Activated T-cell treated with anti-CD3 and anti-CD28 coated beads for 24 hours (primary cell): Measurements from ENCODE around the gene MYMK.
A peak's percentile ranks its signal among the peaks of the same experiment; 100 is the strongest.

Experiments
- DNase-seq: peaks from one replicate; pipeline ENCODE4 v3.0.0-alpha.2; 2020; ENCODE audit warnings: low read depth

The MYMK gene

DNA sequence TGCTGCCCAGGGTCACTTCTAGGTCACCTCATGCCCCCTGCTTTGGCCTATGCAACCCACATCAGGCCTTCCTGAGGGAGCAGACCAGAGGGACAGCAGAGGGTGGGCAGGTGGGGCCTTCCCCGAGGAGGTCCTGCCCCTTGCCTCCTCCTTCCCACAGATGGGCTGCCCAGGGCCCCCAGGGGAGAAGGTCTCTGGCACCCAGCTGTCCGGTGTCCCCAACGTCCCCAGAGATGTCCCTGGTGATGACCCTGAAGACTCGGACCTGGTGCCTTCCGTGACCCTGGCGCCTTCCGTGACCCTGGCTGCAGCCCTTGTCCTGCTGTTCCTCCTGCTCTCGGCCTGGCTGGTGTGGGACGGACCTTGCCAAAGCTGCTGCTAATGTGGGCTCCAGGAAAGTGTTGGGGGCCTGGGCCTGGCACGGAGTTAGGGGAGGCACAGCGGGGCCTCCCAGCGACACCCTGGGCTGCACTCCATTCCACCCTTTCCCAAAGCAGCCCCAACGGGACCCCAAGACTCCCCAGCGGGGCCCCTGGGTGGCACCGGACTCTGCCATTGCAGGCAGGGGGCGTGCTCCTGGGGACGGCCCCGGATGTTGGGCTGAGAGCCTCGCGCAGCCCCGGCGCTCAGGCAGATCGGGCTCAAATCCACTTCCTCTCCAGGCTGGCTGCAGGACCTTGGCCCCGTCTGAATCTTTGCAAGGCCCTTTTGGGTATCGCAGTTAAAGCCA, 39.1 kb downstream of the MYMK start:
- DNase-seq: no peak

DNA sequence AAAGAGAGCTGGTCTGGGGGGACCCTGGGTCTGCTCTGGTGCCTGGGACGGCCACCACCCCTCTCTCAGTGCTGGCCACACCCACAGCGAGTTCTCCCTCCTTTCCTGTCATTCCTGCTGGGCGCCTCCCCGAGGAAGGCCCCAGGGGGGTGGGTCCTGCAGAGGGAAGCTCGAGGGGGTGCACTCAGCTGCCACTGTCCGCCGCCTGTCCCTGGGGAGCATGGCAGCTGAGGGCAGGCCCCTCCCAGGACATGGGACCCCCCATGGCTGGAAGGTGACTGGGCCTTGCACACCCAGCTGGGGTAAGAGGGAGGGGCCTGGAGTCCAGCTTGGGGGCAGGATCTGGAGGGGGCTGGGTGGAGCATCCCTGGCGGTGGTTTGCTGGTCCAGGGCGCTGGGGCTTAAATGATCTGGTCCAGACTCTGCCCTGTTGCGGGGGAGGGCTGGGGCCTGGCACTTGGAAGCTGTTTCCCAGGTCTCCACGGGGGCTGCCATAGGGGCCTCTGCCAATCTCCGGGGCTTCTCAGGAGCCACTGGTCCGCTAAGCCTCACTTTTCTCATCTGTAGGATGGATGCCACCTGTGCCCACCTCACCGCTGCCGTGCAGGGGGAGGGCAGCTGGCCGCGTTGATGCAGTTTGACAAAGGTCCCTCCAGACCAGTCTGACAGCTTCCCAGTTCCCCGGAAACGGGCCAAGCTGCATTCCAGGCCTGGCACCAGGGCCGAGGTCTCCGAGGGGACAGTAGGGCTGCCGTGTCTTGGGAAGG, 39.9 kb downstream of the MYMK start:
- DNase-seq: no peak

DNA sequence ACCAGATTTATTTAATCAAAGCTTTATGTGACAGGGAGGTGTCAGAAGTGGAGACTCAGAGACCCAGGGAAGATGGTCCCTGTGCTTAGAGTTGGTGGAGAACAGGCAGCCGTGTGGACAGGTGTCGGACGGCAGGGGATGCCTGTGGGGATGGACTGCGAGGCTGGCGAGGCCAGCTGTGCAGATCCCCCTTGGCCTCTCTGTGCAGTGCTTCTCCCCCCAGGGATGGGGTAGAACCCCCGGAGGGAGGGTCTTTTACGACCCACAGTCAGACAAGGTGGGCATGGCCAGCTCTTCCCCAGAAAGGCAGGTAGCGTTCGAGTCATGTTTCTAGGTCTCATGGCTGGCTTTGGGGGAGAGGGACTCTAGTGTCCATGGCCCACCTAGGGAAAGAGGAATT, 41.1 kb downstream of the MYMK start:
- no peak for DNase-seq

DNA sequence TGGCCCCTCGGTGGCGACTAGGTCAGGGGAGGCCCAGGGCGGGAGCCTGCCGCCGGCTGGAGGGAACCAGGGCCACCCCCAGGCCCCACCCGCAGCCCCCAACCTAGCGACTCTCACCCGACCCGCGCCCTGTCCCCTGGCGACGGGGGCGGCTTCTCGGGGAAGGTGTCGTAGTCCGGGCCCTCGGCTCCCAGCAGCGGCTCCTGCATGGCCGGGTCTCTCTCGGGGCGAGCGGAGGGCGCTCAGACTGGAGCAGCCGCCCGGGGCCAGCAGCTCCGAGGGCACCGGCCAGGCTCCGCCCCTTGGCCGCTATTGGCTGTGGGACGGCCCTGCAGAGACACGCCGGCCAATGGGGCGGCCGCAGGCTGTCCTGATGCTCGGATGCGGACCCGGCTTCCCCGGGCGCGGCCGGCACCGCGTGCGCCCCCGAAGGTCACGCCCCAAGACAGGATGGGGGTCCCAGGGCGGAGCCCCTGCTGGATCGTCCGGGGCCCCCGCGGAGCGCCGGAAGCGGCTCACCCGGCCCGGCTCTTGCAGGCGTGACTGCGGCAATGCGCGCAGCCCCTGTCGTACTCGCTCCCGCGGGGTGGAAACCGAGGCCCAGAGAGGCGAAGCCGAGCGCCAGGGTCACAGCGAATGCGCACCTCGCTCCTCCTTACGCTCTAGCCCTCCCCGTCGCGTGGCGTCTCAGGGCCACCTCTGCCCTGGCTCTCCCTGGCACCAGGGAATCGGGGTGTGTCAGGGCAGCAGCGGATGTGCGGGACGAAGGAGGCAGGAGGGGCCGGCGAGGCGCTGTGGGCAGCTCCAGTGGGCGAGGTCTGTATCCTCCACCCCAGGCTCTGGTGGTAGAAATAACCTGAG, 45.7 kb downstream of the MYMK start, which contains the start of gene SLC2A6:
Gene SLC2A6 (minus strand): TSS at position 249 of the 861 bp plus-strand sequence. CDS start 40 bp downstream, at position 209.
- DNase-seq: peak; percentile 77

DNA sequence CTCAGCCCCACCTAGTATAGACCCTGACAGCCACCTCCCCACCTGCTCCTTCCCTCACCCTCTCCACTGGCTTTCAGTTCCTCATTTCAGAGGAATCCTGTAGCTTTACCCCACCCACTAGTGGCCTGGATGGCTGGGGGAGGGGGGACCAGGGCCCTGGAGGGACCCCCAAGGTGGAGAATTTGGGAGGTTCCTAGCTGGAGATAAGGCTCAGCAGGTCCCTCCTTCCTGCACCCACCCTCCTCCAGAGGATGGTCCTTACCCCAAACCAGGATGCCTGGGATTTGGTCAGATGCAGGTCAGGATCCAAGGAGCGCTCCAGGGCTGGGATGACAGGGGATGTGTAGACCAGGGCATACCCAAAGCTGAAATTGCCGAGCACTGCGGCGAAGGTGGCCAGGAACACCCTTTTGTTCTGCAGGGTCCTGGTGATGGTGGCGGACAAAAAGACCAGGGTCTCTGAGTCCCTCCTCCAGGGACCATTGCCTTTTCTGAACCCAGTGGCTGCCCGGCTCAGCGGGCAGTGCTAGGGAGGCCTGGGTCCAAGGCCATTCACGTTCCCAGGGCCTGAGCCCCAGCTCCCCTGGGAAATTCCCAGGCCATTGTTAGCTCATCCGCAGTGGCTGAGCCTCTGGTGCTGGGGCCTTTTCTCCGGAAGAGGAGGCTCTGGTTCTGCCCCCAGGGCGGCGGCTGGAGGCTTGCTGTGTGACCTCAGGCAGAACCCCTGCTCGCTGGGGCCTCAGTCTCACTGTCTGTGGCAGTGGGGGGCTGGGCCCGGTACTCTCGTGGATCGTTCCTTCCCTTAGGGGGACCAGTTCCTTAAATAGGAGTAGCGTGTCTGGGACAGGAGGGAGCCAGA, 46.5 kb downstream of the MYMK start:
- DNase-seq: no peak

DNA sequence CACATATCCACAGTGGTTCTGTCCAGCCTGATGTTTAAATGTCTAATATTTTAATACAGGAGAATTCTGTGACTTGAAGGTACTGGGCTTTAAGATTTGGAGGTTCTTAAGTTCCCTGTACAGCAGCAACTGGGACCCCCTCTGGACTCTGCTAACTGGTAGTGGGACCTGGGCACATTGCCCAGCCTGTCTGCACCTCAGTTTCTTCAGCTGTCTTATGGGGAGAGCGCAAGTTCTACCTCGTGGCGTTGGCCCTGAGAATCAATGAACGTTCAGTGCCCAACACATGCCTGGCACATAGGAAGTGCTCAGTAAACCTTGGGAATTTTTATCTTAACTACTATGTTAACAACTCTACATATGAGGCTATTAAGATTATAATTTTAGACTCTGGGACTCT, 47.3 kb downstream of the MYMK start:
- no peak for DNase-seq

DNA sequence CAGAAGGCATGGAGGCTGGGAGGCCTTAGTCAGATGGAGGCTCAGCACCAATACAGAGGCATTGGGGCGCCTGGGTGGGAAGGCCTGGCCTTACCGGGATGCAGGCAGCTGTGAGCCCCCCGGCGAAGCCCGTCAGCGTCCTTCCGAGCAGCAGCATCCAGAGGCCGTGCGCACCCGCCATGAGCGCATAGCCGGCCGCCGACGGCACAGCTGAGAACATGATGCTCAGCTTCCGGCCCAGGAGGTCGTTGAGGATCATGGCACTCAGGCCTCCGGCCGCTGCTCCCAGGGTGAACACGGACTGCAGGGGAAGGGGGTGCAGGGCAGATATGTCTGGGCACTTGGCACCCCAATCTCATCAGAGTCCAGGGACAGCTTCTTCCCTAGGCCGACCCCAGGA, 47.8 kb downstream of the MYMK start:
- DNase-seq: no peak

DNA sequence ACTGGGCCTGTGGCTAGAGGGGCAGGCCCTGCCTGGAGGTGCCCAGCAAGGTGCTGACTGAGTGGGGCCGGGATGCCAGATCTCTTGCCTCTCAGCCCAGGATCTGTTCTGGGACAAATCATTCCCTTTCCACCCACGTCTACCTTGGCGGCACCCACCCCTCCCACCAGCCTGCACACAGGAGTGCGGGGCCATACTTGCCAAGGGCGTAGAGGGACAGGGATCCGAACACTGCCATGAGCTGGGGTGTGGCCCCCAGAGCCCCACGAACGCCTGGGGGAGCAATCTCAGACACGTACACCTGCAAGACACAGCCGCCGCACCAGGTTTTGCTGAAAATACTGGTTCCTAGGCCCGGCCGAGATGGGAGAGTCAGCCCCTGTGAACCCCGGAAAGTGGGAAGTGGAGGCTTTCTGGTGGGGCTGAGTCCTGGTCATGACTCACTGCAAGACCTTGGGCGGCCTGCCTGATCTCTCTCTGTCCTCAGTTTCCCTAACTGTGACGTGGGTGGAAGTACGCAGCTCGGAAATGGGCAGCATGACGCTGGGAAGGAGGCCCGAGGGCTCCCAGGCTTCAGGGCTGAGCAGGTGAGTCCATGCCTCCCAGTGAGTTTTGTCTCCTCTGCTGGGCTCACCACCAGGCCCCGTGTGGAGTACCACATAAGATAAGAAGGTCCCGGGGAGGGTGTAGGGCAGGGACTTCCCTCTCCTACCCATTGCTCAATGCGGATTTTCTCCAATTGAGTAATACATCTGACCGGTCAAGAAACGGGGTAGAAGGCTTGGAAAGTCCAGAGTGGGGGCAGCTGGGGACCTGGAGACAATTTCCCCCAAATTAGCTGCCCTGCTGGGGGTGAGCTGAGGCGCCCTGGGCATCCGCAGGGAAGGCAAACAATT, 48.5 kb downstream of the MYMK start:
- no peak for DNase-seq

DNA sequence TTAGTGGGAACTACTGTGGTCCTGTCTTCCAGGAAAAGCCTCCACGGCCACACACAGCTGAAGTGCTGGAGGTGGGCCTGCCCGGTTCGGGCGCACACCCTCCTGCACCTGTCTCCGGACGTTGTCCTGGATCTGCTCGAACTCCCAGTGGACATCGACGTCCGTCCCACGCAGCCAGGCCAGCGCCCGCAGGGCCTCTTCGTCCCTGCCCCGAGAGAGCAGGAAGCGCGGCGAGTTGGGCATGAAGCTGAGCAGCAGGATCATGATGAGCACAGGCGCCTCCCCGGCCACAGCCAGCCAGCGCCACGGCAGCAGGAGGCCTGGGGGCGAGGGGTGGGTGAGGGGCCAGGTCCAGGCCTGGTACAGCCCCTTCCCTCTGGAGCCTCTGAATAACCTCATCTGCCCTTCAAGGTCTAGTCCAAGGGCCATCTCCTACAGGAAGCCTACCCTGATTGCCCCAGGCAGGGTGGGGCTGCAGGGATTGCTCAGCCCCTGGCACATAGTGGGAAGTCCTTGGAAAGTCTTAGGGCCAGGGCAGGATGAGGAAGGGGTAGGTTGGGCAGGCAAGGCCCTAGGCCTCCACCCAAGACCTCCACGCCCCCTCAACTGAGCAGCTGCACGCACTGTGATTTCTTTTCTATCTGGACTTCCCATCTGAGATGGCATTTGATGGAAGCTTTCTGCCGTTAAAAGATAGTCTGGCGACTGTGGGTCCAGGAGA, 49.3 kb downstream of the MYMK start:
- DNase-seq: no peak

DNA sequence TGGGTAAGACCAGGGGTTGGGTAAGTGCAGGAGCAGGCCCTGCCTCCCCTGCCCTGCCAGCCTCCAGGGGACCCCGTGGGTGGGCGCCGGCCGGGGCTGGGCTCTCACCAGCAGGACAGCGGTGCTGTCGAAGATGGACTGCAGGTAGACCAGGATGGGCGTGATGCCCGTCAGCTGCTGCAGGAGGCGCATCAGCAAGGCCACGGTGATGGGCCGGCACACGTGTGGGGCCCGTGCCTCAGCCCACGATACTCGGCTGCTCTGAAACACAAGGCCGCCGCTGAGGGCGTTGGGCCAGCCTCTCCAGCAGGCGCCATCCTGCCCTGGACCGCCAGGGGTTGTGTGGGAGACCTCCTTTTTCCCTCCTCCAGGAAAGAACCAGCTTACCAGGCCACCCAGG, 49.9 kb downstream of the MYMK start:
- DNase-seq: no peak

DNA sequence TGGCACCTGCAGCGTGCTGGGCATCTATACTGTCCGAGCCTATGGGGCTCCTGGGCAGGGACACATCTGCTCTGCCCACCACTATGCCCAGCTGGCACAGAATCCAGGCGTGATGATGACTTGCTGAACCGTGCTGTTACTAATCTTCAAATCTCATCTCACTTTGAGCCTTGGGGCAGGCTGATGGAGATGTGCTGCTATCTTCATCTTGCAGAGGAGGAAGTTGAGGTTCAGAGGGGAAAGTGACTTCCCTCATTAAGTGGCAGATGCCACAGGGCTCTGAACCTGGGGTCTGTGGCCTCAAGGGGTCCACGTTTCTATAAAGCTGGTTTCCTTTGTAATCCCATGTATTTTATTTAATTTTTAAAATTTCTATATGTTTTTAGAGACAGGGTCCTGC, 50.5 kb downstream of the MYMK start:
- no peak for DNase-seq

DNA sequence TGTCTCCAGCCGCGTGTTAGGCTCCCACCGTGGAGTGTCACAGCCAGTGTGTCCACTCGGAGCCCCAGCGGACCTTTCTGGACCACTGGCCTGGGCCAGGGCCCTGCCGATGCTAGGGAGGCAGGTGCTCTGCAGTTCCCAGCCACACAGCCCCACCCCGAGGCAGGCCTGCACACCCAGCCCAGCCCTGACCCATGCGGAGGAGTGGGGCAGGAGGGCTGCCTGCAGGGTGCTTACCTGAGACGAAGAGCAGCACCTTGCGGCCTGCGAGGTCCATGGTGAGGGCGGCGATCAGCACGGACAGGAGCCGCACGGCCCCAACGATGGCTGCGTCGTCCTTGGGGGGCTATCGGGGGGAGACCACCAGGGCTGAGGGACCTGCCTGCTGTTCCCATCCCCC, 51.0 kb downstream of the MYMK start:
- DNase-seq: no peak

DNA sequence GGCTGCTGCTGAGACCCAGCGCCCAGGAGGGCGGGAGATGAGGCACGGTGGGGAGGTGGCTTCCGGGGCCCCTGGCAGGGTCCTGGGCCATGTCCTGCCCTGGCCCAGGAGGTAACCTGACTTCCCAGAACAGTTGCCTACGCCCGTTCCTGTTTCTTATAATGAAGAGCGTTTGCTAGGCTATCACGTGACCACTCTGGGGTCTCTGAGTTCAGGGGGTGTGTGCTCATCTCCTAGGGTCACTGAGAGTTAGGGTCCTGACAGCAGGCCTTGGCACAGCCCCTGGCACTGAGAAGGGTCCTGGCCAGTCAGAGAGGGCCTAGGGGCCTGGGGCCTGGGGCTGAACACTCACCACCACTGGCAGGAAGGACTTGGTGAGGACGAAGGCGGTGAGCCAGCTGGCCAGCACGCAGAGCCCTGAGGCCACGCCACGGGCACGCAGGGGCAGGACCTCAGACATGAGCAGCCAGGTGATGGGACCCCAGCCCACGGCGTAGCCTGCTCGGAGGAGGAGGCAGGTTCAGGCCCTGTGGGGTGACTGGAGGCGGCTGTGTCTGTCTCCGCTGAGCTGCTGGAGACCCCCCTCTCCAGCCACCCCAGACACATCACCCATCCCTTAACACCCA, 51.9 kb downstream of the MYMK start:
- DNase-seq: no peak

DNA sequence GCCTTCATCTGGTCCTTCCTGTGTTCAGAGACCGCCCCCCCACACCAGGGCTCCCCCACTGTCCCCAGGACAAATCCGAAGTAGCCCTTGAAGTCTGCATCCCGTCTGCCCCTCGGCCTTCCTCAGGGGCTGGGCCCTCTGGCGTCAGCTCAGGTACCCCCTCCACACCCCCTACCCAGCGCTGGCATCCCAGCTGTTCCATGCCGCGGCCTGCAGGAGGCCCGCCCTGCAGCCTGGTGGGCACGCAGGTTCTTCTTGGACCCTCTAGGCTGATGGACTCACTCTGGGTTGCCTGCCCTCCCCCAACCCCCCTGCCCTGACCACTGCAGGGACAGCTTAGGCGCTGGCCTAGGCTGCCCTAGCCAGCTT, 52.5 kb downstream of the MYMK start:
- no peak for DNase-seq

DNA sequence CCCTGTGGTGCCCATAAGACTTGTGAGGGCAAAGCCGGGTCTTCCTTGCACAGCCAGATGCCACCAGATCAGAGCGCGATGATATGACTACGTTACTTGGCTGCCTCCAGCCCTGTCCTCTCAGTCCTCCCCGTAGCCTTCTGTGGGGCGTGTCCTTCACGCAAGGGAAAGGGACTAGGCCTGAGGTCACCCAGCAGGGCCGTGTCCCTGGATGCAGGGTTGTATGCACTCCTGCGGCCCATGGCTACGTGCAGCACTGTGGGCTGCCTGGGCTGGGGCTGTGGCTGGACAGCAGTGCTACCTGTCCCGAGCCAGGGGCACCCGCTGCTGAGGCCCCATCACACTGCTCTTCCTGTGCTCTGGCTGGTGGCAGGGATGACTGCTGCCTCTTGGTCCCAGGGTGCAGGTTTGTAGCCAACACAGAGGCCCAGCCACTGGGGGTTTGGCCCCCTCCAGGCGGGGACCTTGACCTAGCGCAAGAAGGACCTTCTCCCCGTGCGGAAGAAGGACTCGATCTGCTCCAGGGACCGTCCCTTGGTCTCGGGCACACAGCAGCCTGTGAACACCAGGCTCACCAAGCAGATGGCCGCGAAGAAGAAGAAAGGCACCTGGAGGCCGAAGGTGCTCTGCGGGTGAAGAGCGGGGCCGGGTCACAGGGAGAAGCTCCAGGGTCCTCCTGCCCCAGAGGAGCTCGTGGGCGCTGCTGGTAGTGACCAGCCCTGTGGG, 53.0 kb downstream of the MYMK start:
- DNase-seq: no peak

DNA sequence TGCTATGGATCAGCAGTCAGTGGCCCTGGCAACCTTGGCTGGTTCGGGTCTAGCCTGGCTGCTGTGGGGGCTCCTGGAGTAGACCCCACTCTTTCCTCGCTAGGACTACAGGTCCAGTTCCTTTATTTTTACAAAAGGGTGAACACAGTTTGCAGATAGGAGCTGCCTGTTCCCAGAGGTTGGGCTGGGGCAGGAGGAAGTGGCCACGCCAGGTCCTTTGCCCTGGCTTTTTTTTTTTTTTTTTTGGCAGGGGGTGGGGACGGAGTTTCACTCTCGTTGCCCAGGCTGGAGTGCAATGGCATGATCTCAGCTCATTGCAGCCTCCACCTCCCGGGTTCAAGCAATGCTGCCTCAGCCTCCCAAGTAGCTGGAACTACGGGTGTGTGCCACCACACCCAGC, 53.8 kb downstream of the MYMK start:
- no peak for DNase-seq

DNA sequence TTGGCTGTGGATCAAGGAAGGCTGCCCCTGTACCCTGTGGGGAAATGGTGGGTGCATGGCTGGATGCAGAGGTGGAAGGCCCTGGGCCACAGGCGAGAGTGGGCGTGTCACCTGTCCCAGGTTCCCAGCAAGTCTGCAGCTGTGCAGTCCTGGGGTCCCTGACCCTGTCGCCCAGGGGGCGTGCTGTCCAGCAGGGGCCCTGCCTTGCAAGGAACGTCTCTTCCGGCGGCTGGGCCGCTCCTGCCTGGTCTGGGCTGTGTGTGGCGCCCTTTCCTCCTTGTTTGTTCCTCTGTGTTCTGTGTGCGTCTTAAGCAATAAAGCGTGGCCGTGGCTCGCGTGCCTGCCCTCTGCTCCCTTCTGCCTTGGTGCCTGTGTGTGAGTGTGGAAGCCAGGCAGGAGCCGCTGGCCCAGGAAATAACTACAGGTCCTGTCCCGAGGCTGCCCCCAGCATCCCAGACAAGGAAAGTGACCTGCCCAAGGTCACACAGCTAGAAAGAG, 54.3 kb downstream of the MYMK start:
- no peak for DNase-seq

DNA sequence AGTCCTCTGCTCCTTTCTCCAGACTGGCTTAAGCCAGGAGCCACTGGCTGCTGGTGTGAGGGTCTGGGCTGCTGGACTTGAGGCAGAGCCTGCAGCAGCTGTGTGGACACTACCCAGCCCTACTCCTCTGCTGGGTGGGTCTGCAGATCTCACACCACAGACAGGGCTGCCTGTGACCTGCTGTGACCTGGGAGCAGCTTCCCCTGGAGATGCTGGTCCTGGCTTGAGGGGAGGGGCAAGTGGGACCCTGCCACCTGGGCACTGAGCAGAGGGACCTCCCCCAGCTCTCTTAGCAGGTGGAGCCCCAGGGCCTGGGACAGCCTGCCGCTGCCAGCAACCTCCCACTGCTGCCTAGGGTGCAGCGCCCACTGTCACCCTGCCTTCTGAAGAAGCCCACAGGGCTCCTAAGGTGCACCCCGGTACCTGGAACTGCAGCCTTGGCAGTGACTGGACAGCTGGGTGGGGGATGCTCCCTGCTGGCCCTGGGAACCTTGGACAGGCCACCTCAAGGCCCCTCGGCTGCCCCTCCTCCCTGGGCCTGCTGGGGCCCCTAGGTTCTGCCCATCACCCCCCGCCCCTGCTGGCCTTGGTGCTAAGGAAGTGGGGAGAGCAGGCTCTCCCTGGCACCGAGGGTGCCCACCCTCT, 55.9 kb downstream of the MYMK start:
- no peak for DNase-seq
